HPDE6-E6E7 (cell line): ENCODE measurements around the gene NXPH4.

Experiments used
- DNase-seq: peaks from one replicate; pipeline ENCODE4 v3.0.0; 2011; ENCODE audit warnings: missing footprints; ENCODE audit errors: extremely low spot score

The NXPH4 gene

DNA sequence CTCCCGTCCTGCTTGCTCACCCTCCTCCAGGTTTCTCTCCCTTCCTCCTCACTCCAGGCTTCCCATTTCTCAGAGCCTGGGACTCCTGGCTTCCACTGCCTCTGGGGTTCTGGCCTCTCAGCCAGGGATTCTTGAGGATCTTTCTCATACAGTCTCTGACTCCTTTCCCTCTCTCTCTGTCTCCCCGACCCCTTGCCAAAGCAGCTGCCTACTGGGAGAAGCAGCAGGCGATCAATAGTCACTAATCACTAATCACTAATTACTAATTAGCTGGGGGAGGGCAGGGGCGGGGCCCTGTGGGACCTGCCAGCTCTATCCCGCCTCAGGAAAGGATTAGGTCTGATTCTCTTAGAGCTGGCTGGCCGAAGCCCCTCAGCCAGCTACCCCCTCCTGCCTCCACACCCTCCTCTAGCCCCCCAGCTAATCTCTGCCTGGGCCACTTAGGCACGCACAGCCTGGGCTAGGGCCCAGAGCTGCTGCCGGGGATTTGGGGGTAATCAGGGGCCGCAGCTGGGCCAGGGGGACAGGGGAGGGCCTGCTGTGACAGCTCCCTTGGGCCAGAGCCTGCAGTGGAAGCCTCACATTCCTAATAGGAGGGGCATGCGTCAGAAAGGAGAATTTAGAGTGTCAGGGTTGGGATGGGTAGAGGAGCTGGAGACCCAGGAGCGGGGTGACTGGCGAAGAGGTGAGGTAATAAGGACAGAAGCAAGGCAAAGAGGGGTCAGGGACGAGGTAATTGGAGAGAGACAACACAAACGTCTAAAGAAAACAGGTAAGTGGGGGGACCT is 2.8 kb downstream of the NXPH4 start:
- DNase-seq = no peak

DNA sequence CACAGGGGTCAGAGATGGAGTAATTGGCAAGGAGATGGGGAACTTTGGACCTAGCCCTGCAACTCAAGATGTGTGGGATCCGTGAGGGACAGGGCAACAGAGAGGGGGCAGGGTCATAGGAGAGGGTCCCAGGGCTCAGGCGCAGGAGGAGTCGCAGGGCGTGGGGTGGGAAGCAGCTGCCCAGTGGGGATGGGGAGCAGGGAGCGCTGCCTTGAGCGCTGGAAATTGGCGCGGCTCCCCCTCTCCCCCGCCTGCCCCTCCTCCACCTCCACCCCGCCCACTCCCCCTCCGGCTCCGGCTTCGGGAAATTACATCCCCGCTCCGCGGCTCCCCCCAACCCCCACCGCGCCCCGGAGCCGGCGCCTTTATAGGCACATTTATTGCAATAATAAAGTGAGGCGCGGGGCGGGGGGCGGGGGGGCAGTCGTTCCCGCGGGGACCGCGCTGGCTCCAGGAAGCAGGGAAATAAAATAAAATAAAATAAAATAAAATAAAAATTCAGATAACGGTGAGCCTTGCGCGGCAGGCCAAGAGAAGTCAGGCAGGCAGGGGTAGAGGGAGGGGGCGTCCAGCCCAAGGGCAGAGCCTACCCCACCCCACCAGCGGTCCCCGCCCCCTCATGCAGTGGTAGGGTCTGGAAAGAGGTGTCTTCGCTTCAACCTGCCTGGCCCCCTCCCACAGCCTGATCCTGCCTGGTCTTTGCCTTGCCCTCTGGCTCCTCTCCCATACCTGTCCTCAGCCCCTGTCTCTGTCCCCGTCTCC is 3.6 kb downstream of the NXPH4 start:
- no peak for DNase-seq

- no peak for DNase-seq
These were observed 4.2 kb downstream of the NXPH4 start for GRCh38 chr12:57220770-57221168.

- no peak for DNase-seq
These were observed 4.7 kb downstream of the NXPH4 start for GRCh38 chr12:57221169-57221917.

- DNase-seq = no peak
These were observed 5.9 kb downstream of the NXPH4 start for GRCh38 chr12:57222286-57223190.

GRCh38 chr12:57223191-57224165 is 6.9 kb downstream of the NXPH4 start:
- DNase-seq = no peak

DNA sequence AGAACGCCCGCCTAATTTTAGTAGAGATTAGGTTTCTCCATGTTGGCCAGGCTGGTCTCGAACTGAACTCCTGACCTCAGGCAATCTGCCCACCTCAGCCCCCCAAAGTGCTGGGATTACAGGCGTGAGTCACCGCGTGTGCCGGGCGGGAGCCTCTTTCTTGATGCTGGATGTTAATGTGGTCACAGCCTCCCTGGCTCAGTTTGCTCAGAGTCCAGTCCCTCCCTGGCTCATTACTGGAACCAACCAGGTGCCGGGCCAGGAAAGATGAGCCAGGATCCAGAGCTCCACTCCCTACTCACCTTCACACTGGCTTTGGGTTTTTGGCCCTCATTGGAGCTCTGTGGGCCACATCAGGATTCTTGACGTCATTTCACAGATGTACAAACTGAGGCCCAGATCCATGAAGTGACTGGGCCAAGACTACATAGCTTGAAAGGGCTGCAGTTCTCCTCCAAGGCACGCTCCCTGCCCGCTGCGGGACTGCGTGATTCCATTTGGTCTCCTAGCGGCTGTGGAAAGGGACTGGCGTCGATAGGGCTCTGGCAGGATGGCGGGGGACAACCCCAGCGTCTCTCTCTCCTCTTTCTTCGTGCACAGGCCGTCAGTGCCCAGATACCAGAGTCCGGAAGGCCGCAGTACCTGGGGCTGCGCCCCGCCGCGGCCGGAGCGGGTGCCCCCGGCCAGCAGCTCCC is 7.8 kb downstream of the NXPH4 start:
- no peak for DNase-seq

- no peak for DNase-seq
These were observed 8.5 kb downstream of the NXPH4 start for GRCh38 chr12:57224973-57225679.

DNA sequence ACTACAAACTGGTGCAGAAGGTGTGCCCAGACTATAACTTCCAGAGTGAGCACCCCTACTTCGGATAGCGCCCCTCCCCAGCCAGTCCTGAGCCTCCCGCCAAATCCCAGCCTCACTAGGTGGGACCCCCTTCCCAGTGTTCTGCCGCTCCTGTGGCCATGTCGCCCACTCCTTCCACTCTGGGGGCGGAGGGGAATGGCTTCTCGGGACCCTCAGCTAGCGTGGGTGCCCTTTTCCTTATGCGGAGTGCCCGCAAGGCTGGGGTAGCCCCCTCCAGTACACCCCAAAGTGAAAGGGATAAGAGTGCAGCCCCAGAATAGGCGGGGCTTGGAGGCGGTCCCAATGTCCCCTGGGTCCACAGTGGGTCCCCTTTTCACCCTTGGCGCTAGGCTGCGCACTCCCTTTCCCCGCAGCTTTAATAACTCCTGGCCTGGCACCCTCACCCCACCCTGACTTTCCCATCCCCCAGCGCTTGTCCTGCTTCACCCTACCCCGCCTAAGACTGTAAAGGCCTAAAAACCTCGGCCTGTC is 9.2 kb downstream of the NXPH4 start:
- DNase-seq = no peak

DNA sequence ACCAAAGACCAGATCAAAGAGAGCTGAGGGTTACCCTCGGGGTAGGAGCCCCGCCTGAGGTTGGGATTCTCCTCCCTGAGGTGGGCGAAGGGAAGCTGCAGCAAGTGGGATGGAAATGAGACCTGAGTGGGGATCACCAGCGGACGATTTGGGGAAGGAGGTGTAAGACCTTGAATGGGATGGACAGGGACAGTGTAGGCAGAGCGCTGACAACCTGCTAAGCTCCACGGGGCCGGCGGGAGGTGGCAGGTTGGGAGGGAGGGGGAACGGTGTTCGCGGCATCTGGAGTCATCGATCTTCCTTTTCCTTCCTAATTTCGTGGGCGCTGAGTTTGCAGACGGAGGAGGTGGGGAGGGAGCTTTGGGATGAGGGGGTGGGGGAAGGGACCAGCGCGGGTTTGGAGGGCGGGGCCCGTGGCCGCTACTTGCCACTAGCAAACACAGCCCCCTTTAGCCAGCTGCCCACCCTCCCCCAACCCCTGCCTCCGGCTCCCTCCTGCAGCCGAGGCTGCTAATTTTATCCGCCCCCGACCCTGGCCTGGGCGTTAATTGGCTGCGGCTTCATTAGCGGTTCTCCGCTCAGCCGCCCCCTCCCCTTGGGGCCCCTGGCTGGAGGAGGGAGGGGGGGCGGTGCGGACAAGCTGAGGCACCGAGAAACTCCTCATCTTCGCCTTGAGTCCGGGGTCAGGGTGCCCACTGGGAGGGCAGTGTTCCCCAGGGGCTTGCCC is 10.2 kb downstream of the NXPH4 start:
- DNase-seq = no peak

- DNase-seq = no peak
These were observed 10.9 kb downstream of the NXPH4 start for GRCh38 chr12:57227315-57228115.

DNA sequence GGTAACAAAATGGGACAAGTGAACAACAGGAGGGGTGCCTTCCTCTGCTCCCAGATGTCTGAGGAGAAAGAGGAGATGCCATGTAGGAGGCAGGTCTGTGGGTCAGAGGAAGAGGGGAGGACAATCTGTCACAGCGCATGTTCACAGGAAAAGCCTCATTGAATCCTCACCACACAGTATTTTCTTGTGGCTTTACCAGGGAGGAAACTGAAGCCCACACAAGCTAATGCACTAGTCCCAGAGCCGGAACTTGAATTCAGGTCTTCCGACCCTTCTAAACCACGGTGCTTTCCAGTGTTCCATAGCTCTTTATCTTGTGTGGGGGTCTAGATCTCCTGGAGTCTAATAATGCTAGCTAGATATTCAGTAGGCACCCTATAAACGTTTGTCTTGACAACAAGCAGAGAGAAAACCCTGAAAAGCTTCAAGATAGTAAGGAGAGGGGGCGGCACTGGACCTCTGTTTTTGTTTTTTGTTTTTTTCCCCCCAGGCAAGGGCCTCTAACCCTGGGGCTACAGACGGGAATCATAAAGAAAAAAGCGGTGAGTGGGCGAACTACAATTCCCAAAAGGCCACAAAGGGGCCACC is 12.5 kb downstream of the NXPH4 start:
- DNase-seq = no peak

- DNase-seq = peak; percentile 99
These were observed 13.2 kb downstream of the NXPH4 start, which contains the start of gene SHMT2 for GRCh38 chr12:57229634-57230380. Gene SHMT2 (plus strand): TSS chr12:57229711. CDS start chr12:57229779, 68 bp downstream.

GRCh38 chr12:57230381-57231155 is 14.0 kb downstream of the NXPH4 start:
- DNase-seq = no peak
